ENCODE measurements around the gene SNTA1. TPM values are rescaled to one million over a fixed set of nuclear protein-coding genes. Genes with fewer than 3 reads are reported as not detected.

SNTA1 gene
- total and polyA plus RNA-seq, 2 of the 13 experiments (the other 11 are each of a cell fraction or from before 2014, with no cell fraction given) = 16.4 to 18.3 TPM

DNA sequence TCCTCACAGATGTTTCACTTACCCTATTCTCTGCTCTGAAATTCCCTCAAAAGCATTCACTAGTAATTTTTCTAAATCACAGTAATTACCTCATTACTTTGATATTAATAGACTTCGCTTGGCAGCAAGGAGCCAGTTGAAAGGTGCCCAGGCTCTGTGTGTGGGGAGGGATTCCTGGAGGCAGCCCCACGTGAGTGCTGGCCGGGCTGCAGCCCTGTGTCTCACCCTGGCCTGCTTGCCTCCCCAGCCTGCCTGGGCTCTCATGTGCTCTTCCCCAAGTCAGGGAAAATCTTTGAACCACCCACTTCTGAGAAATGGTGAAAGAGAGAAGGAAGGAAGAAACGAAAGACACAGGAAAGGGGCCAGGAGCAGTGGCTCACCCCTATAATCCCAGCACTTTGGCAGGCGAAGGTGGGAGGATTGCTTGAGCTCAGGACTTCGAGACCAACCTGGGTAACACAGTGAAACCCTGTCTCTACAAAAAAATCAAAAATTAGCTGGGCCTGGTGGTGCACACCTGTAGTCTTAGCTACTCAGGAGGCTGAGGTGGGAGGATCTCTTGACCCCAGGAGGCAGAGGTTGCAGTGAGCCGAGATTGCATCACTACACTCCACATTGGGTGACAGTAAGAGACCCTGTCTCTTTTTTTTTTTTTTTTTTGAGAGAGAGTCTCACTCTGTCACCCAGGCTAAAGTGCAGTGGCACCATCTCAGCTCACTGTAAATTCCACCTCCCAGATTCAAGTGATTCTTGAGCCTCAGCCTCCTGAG, 20.0 kb upstream of the SNTA1 start (continued):
- TF ChIP-seq, protein P1, sequence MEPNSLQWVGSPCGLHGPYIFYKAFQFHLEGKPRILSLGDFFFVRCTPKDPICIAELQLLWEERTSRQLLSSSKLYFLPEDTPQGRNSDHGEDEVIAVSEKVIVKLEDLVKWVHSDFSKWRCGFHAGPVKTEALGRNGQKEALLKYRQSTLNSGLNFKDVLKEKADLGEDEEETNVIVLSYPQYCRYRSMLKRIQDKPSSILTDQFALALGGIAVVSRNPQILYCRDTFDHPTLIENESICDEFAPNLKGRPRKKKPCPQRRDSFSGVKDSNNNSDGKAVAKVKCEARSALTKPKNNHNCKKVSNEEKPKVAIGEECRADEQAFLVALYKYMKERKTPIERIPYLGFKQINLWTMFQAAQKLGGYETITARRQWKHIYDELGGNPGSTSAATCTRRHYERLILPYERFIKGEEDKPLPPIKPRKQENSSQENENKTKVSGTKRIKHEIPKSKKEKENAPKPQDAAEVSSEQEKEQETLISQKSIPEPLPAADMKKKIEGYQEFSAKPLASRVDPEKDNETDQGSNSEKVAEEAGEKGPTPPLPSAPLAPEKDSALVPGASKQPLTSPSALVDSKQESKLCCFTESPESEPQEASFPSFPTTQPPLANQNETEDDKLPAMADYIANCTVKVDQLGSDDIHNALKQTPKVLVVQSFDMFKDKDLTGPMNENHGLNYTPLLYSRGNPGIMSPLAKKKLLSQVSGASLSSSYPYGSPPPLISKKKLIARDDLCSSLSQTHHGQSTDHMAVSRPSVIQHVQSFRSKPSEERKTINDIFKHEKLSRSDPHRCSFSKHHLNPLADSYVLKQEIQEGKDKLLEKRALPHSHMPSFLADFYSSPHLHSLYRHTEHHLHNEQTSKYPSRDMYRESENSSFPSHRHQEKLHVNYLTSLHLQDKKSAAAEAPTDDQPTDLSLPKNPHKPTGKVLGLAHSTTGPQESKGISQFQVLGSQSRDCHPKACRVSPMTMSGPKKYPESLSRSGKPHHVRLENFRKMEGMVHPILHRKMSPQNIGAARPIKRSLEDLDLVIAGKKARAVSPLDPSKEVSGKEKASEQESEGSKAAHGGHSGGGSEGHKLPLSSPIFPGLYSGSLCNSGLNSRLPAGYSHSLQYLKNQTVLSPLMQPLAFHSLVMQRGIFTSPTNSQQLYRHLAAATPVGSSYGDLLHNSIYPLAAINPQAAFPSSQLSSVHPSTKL (CRISPR knock-in tag; IDR thresholded peaks at IDR 0.05) = no peak
- TF ChIP-seq, protein P2, sequence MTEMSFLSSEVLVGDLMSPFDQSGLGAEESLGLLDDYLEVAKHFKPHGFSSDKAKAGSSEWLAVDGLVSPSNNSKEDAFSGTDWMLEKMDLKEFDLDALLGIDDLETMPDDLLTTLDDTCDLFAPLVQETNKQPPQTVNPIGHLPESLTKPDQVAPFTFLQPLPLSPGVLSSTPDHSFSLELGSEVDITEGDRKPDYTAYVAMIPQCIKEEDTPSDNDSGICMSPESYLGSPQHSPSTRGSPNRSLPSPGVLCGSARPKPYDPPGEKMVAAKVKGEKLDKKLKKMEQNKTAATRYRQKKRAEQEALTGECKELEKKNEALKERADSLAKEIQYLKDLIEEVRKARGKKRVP (CRISPR knock-in tag; IDR thresholded peaks at IDR 0.05) = 0 out of 4 replicates have a peak, but pooled peaks of 1 of the 2 experiments have one; percentile 19
- TF ChIP-seq, protein P3, sequence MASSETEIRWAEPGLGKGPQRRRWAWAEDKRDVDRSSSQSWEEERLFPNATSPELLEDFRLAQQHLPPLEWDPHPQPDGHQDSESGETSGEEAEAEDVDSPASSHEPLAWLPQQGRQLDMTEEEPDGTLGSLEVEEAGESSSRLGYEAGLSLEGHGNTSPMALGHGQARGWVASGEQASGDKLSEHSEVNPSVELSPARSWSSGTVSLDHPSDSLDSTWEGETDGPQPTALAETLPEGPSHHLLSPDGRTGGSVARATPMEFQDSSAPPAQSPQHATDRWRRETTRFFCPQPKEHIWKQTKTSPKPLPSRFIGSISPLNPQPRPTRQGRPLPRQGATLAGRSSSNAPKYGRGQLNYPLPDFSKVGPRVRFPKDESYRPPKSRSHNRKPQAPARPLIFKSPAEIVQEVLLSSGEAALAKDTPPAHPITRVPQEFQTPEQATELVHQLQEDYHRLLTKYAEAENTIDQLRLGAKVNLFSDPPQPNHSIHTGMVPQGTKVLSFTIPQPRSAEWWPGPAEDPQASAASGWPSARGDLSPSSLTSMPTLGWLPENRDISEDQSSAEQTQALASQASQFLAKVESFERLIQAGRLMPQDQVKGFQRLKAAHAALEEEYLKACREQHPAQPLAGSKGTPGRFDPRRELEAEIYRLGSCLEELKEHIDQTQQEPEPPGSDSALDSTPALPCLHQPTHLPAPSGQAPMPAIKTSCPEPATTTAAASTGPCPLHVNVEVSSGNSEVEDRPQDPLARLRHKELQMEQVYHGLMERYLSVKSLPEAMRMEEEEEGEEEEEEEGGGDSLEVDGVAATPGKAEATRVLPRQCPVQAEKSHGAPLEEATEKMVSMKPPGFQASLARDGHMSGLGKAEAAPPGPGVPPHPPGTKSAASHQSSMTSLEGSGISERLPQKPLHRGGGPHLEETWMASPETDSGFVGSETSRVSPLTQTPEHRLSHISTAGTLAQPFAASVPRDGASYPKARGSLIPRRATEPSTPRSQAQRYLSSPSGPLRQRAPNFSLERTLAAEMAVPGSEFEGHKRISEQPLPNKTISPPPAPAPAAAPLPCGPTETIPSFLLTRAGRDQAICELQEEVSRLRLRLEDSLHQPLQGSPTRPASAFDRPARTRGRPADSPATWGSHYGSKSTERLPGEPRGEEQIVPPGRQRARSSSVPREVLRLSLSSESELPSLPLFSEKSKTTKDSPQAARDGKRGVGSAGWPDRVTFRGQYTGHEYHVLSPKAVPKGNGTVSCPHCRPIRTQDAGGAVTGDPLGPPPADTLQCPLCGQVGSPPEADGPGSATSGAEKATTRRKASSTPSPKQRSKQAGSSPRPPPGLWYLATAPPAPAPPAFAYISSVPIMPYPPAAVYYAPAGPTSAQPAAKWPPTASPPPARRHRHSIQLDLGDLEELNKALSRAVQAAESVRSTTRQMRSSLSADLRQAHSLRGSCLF (CRISPR knock-in tag; IDR thresholded peaks at IDR 0.05; ENCODE audit: borderline replicate concordance) = no peak
- TF ChIP-seq ZNF460 (CRISPR knock-in tag; IDR thresholded peaks at IDR 0.05; ENCODE audit: borderline replicate concordance) = peak; percentile 79; the same call in 1 of the 2 replicates
- TF ChIP-seq RFXANK (CRISPR knock-in tag; IDR thresholded peaks at IDR 0.05) = no peak
- TF ChIP-seq FOXC1 (CRISPR knock-in tag; IDR thresholded peaks at IDR 0.05; ENCODE audit: borderline replicate concordance) = no peak
- TF ChIP-seq GATAD1 (CRISPR knock-in tag; IDR thresholded peaks at IDR 0.05) = no peak
- TF ChIP-seq KDM2A (CRISPR knock-in tag; IDR thresholded peaks at IDR 0.05; ENCODE audit: borderline replicate concordance, low read depth) = no peak
- no peak for TF ChIP-seq ZNF276 (CRISPR knock-in tag; IDR thresholded peaks at IDR 0.05; ENCODE audit: low read depth)
- TF ChIP-seq SOX5 (CRISPR knock-in tag; IDR thresholded peaks at IDR 0.05; ENCODE audit: borderline replicate concordance) = no peak
- no peak for TF ChIP-seq ZNF614 (CRISPR knock-in tag; IDR thresholded peaks at IDR 0.05; ENCODE audit: borderline replicate concordance)
- no peak for TF ChIP-seq ZFX (CRISPR knock-in tag; IDR thresholded peaks at IDR 0.05; ENCODE audit: low read depth)
- TF ChIP-seq ZNF253 (CRISPR knock-in tag; IDR thresholded peaks at IDR 0.05; ENCODE audit: borderline replicate concordance) = no peak
- TF ChIP-seq, protein P4, sequence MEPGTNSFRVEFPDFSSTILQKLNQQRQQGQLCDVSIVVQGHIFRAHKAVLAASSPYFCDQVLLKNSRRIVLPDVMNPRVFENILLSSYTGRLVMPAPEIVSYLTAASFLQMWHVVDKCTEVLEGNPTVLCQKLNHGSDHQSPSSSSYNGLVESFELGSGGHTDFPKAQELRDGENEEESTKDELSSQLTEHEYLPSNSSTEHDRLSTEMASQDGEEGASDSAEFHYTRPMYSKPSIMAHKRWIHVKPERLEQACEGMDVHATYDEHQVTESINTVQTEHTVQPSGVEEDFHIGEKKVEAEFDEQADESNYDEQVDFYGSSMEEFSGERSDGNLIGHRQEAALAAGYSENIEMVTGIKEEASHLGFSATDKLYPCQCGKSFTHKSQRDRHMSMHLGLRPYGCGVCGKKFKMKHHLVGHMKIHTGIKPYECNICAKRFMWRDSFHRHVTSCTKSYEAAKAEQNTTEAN (CRISPR knock-in tag; conservative IDR thresholded peaks at IDR 0.05) = no peak
- TF ChIP-seq ZMYM3 (CRISPR knock-in tag; IDR thresholded peaks at IDR 0.05) = 0 out of 2 replicates have a peak, but pooled peaks have one; percentile 27
